GM12878 (cell line): Measurements from ENCODE around the gene CAB39L. TPM values are rescaled to one million over a fixed set of nuclear protein-coding genes. Genes with fewer than 3 reads are reported as not detected.

Experiments
- ATAC-seq: fragments of 200-7000 bp; cut with Tn5 transposase; 3 replicates; pipeline ENCODE4 v1.9.1; 2020; ENCODE audit warnings: mild to moderate bottlenecking, moderate library complexity
- BruUV-seq: library from RNA; stranded (reverse); fragments of 400-500 nt; replicated peaks from 2 replicates; lab custom pipeline; 2021; lab: Mats Ljungman, UMichigan
- CTCF ChIA-PET: fragments of 300-600 bp; sonication (Branson Sonifier 250); formaldehyde crosslinking; extraction: SDS; loops from one replicate; lab custom pipeline; 2021; ENCODE audit warnings: inconsistent platforms; lab: Yijun Ruan, JAX
- POLR2A ChIA-PET: fragments of 350-600 bp; formaldehyde crosslinking; extraction: SDS; loops from one replicate; lab custom pipeline; 2021; ENCODE audit warnings: inconsistent platforms; lab: Charles Lee
- RAD21 ChIA-PET: fragments of 300-600 bp; sonication (Branson Sonifier 250); formaldehyde crosslinking; loops from one replicate; lab custom pipeline; 2023; ENCODE audit warnings: antibody characterized with exemption; ENCODE audit not compliant: unreplicated experiment; lab: Charles Lee
- SMC1A ChIA-PET: fragments of 300-600 bp; sonication (Branson Sonifier 250); formaldehyde crosslinking; loops from one replicate; lab custom pipeline; 2023; ENCODE audit not compliant: unreplicated experiment, uncharacterized antibody; lab: Charles Lee
- DNase-seq: peaks from one replicate; pipeline ENCODE4 v3.0.0-alpha.2; 2011; ENCODE audit warnings: low read depth, low spot score
- FAIRE-seq: peaks from 3 replicates; lab custom pipeline; 2011; peaks lifted over from hg19 to GRCh38; lab: Jason Lieb, UNC
- H2AFZ ChIP-seq: 2 replicates; pipeline ENCODE4 v1.6.0; 2011; ENCODE audit warnings: low read depth, low read length, control low read depth; ENCODE audit not compliant: control insufficient read depth
- H3K27ac ChIP-seq: 2 replicates; pipeline ENCODE4 v1.5.1; 2011; ENCODE audit warnings: control low read depth; ENCODE audit not compliant: control insufficient read depth, insufficient read depth
- H3K27me3 ChIP-seq, 2 experiments: replicated peaks in 1 of 2; 2 replicates each; pipeline versions ENCODE4 v1.6.0 to v1.6.1; 2011; ENCODE audit warnings: low read length in 1 of 2; ENCODE audit not compliant: control insufficient read depth in 2 of 2, insufficient read depth in 2 of 2
- H3K36me3 ChIP-seq, 2 experiments: 2 replicates each; pipeline ENCODE4 v1.5.1; 2011; ENCODE audit warnings: low read length in 1 of 2; ENCODE audit not compliant: control insufficient read depth in 2 of 2, insufficient read depth in 2 of 2
- H3K4me1 ChIP-seq: 2 replicates; pipeline ENCODE4 v1.6.1; 2011; ENCODE audit warnings: mild to moderate bottlenecking, low read length, moderate library complexity, mixed read lengths; ENCODE audit not compliant: control insufficient read depth, insufficient read depth
- H3K4me2 ChIP-seq: 2 replicates; pipeline ENCODE4 v1.6.0; 2011; ENCODE audit warnings: control low read depth; ENCODE audit not compliant: control insufficient read depth, insufficient read depth
- H3K4me3 ChIP-seq: fragments of 200-600 bp; sonication (generic); 2 replicates; pipeline ENCODE4 v1.5.1; 2016
- H3K79me2 ChIP-seq: 2 replicates; pipeline ENCODE4 v1.6.0; 2011; ENCODE audit warnings: low read length; ENCODE audit not compliant: control insufficient read depth, insufficient read depth
- H3K9ac ChIP-seq: 2 replicates; pipeline ENCODE4 v1.8.0; 2011; ENCODE audit warnings: low read length, control low read depth, mixed read lengths; ENCODE audit not compliant: control insufficient read depth, insufficient read depth
- H3K9me3 ChIP-seq: replicated peaks from 3 replicates; pipeline ENCODE4 v1.5.1; 2011; ENCODE audit warnings: mild to moderate bottlenecking, low read length; ENCODE audit not compliant: control insufficient read depth, insufficient read depth
- H4K20me1 ChIP-seq: 2 replicates; pipeline ENCODE4 v1.6.0; 2011; ENCODE audit not compliant: control insufficient read depth, insufficient read depth
- BCL11A ChIP-seq: IDR thresholded peaks from 2 replicates; pipeline ENCODE4 v1.6.1; 2011; ENCODE audit warnings: low read depth, low read length
- CEBPB ChIP-seq, 2 experiments: fragments of 150-350 bp in 1 of 2; IDR thresholded peaks; 2 replicates each; pipeline ENCODE4 v1.6.1; 2012 to 2014; ENCODE audit warnings: low read depth in 2 of 2, low read length in 2 of 2, borderline replicate concordance in 1 of 2, inconsistent platforms in 1 of 2
- DPF2 ChIP-seq: fragments of 450-650 bp; IDR thresholded peaks from 2 replicates; pipeline ENCODE4 v1.6.1; 2017; ENCODE audit warnings: mild to moderate bottlenecking
- HDAC2 ChIP-seq: fragments of 200-600 bp; sonication (generic); IDR thresholded peaks from 2 replicates; pipeline ENCODE4 v1.6.1; 2017
- IKZF2 ChIP-seq, 2 experiments: fragments of 450-650 bp; IDR thresholded peaks; 2 replicates each; pipeline ENCODE4 v1.6.1; 2017; ENCODE audit warnings: mild to moderate bottlenecking in 2 of 2, moderate library complexity in 2 of 2
- JUND ChIP-seq: IDR thresholded peaks from 2 replicates; pipeline ENCODE4 v1.6.1; 2012; ENCODE audit warnings: low read depth, mild to moderate bottlenecking, low read length, improper control_type of control experiment, moderate library complexity
- NBN ChIP-seq: fragments of 450-650 bp; IDR thresholded peaks from 2 replicates; pipeline ENCODE4 v1.6.1; 2016
- PAX5 ChIP-seq: IDR thresholded peaks from 2 replicates; pipeline ENCODE4 v1.6.1; 2011; ENCODE audit warnings: low read depth, low read length, borderline replicate concordance
- RFX5 ChIP-seq: IDR thresholded peaks from 2 replicates; pipeline ENCODE4 v1.6.1; 2011; ENCODE audit warnings: low read depth, low read length, improper control_type of control experiment
- SMAD1 ChIP-seq: fragments of 450-650 bp; IDR thresholded peaks from 2 replicates; pipeline ENCODE4 v1.6.1; 2018; ENCODE audit warnings: mild to moderate bottlenecking, low read depth; ENCODE audit not compliant: partially characterized antibody
- SMARCA5 ChIP-seq: fragments of 450-650 bp; IDR thresholded peaks from 2 replicates; pipeline ENCODE4 v1.6.1; 2017; ENCODE audit warnings: mild to moderate bottlenecking
- ZNF384 ChIP-seq: IDR thresholded peaks from 2 replicates; pipeline ENCODE4 v1.6.1; 2012; ENCODE audit warnings: low read depth, mild to moderate bottlenecking, low read length, improper control_type of control experiment, borderline replicate concordance
- WGBS: methylation state at CpG from one replicate; pipeline ENCODE4 v1.1.6; 2016; ENCODE audit warnings: low lambda C conversion rate; ENCODE audit not compliant: insufficient replicate concordance, insufficient coverage; ENCODE audit errors: missing lambda C conversion rate; 5-methylcytosine and 5-hydroxymethylcytosine counted together
- in situ Hi-C: fragments of 300-500 bp; cut with MboI; formaldehyde crosslinking; loops from 9 replicates; pipeline ENCODE4 v1.14.3; 2018; ENCODE audit warnings: mixed read lengths
- intact Hi-C: fragments of 100-400 bp; cut with micrococcal nuclease; formaldehyde crosslinking; loops from one replicate; pipeline ENCODE4 v1.14.2; 2022; ENCODE audit not compliant: unreplicated experiment
- polyA plus RNA-seq, 11 experiments: library from polyadenylated mRNA; depleted of rRNA in 4 of 11; unstranded in 6 of 11; stranded (reverse) in 5 of 11; fragments of >200 nt; fragmentation: Nextera tagmentation in 4 of 11; fragmentation: Illumina TruSeq in 1 of 11; extraction: Ambion mirVana in 4 of 11; extraction: Trizol in 1 of 11; gene quantifications; 1 replicate in 1 of 11; 2 replicates in 10 of 11; pipeline versions ENCODE4 v1.2.1 to v1.2.3, GENCODE V29; 2011 to 2016; ENCODE audit warnings: inconsistent platforms in 2 of 11, missing spikeins in 2 of 11, low read depth in 1 of 11
- total RNA-seq, 4 experiments: library from RNA; depleted of rRNA in 3 of 4; stranded (reverse); fragments of >200 nt in 3 of 4; fragmentation: Illumina TruSeq in 1 of 4; extraction: Trizol in 1 of 4; gene quantifications; 2 replicates each; pipeline versions ENCODE4 v1.2.1 to v1.2.3, GENCODE V29; 2013 to 2021
- TF ChIP-seq, protein P1 (sequence below): fragments of 450-650 bp; IDR thresholded peaks from 2 replicates; pipeline ENCODE4 v1.6.1; 2017; ENCODE audit warnings: antibody characterized with exemption, mild to moderate bottlenecking, moderate library complexity

CAB39L gene
- total and polyA plus RNA-seq, 10 of the 15 experiments (the other 5 are each of a cell fraction or from before 2014, with no cell fraction given) = 0.88 to 3.0 (median 1.7) TPM

GRCh38 chr13:49466292-49466838, 22.5 kb upstream of the CAB39L start:
- WGBS = 97% methylated on average over 4 of the region's 5 CpGs

GRCh38 chr13:49464621-49465325, 20.9 kb upstream of the CAB39L start:
- intact Hi-C loops (no loop called here), in situ Hi-C loops (no loop called here)
- H3K9ac ChIP-seq = no peak overlapping the region
- H3K4me2 ChIP-seq = no peak overlapping the region
- H3K79me2 ChIP-seq = no peaks in the 10 kb centered on the region
- no peak for DNase-seq
- no peak for FAIRE-seq
- ChIA-PET POLR2A (no interaction called here), SMC1A (interaction anchor here (0.6 kb wide), 1 partner anchor 15 kb away, joined by 3 read pairs; no protein-coding TSS in a partner anchor), RAD21 (no interaction called here), CTCF (no interaction called here)
- TF ChIP-seq IKZF2 (IDR thresholded peaks at IDR 0.05) (no peak), CEBPB (IDR thresholded peaks at IDR 0.05; ENCODE audit: borderline replicate concordance in 1 of 2, low read depth in 2 of 2, low read length in 2 of 2) (no peak), HDAC2 (no peak), SMAD1 (no peak), BCL11A (no peak), JUND (no peak), RFX5 (no peak), SMARCA5 (no peak), PAX5 (no peak)
- TF ChIP-seq, protein P1, sequence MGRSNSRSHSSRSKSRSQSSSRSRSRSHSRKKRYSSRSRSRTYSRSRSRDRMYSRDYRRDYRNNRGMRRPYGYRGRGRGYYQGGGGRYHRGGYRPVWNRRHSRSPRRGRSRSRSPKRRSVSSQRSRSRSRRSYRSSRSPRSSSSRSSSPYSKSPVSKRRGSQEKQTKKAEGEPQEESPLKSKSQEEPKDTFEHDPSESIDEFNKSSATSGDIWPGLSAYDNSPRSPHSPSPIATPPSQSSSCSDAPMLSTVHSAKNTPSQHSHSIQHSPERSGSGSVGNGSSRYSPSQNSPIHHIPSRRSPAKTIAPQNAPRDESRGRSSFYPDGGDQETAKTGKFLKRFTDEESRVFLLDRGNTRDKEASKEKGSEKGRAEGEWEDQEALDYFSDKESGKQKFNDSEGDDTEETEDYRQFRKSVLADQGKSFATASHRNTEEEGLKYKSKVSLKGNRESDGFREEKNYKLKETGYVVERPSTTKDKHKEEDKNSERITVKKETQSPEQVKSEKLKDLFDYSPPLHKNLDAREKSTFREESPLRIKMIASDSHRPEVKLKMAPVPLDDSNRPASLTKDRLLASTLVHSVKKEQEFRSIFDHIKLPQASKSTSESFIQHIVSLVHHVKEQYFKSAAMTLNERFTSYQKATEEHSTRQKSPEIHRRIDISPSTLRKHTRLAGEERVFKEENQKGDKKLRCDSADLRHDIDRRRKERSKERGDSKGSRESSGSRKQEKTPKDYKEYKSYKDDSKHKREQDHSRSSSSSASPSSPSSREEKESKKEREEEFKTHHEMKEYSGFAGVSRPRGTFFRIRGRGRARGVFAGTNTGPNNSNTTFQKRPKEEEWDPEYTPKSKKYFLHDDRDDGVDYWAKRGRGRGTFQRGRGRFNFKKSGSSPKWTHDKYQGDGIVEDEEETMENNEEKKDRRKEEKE = no peak
- H3K27me3 ChIP-seq = no peaks in the 10 kb centered on the region
- no peaks in the 10 kb centered on the region for H4K20me1 ChIP-seq
- ATAC-seq = no peak
- no TSS peak for BruUV-seq
- WGBS = 98% methylated on average over 4 of the region's 4 CpGs
- no peak overlapping the region for H3K4me3 ChIP-seq
- H2AFZ ChIP-seq = no peak overlapping the region
- H3K4me1 ChIP-seq = no peaks in the 10 kb centered on the region
- H3K36me3 ChIP-seq = peaks cover 0 to 15% of the 10 kb centered on the region in 2 experiments; a peak in 3 of 4 replicates
- no peak overlapping the region for H3K27ac ChIP-seq
- peaks cover 7% of the 10 kb centered on the region; the same call in 2 of the 3 replicates for H3K9me3 ChIP-seq

More at GRCh38 chr13:49466292-49466838, 22.5 kb upstream of the CAB39L start:
- no peaks in the 10 kb centered on the region for H3K79me2 ChIP-seq
- H3K4me3 ChIP-seq = no peak overlapping the region
- RAD21 ChIA-PET = no interaction called here
- H3K4me1 ChIP-seq = no peaks in the 10 kb centered on the region
- POLR2A ChIA-PET = interaction anchor here (0.5 kb wide), 1 partner anchor 26 kb away, joined by 3 read pairs; no protein-coding TSS in a partner anchor
- H3K9ac ChIP-seq = no peak overlapping the region
- peaks cover 0 to 15% of the 10 kb centered on the region in 2 experiments; a peak in 3 of 4 replicates for H3K36me3 ChIP-seq
- FAIRE-seq (no peak), DNase-seq (no peak), ATAC-seq (no peak)
- BruUV-seq = no TSS peak
- H3K4me2 ChIP-seq = no peak overlapping the region
- in situ Hi-C loops (no loop called here), intact Hi-C loops (no loop called here)
- H2AFZ ChIP-seq = no peak overlapping the region
- no peaks in the 10 kb centered on the region for H3K27me3 ChIP-seq
- peak; percentile 21; the same call in 1 of the 2 replicates for TF ChIP-seq ZNF384
- no peak for TF ChIP-seq NBN
- TF ChIP-seq DPF2 = no peak
- CTCF ChIA-PET = interaction anchor here (1.6 kb wide), 1 partner anchor 22 kb away, joined by 6 read pairs; no protein-coding TSS in a partner anchor
- peaks cover 7% of the 10 kb centered on the region; the same call in 2 of the 3 replicates for H3K9me3 ChIP-seq
- SMC1A ChIA-PET = interaction anchor here (3.2 kb wide), 1 partner anchor 29 kb away, joined by 11 read pairs; no protein-coding TSS in a partner anchor
- no peaks in the 10 kb centered on the region for H4K20me1 ChIP-seq
- H3K27ac ChIP-seq = no peak overlapping the region
